ENCODE measurements around the gene USP17L17. TPM values are rescaled to one million over a fixed set of nuclear protein-coding genes. Genes with fewer than 3 reads are reported as not detected.
"Not testable (repeated sequence)": the region's sequence is repeated elsewhere in the genome, so short reads cannot be mapped to it uniquely, and the experiment has no call there.

The USP17L17 gene, protein sequence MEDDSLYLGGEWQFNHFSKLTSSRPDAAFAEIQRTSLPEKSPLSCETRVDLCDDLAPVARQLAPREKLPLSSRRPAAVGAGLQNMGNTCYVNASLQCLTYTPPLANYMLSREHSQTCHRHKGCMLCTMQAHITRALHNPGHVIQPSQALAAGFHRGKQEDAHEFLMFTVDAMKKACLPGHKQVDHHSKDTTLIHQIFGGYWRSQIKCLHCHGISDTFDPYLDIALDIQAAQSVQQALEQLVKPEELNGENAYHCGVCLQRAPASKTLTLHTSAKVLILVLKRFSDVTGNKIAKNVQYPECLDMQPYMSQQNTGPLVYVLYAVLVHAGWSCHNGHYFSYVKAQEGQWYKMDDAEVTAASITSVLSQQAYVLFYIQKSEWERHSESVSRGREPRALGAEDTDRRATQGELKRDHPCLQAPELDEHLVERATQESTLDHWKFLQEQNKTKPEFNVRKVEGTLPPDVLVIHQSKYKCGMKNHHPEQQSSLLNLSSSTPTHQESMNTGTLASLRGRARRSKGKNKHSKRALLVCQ
- total RNA-seq (2021) (not detected in 3 replicates), Bru-seq, nascent RNA (not detected)
- long read RNA-seq, experiment 1: 0 reads
- long read RNA-seq, experiment 2: 0 reads
- long read RNA-seq, experiment 3: 0 reads

DNA sequence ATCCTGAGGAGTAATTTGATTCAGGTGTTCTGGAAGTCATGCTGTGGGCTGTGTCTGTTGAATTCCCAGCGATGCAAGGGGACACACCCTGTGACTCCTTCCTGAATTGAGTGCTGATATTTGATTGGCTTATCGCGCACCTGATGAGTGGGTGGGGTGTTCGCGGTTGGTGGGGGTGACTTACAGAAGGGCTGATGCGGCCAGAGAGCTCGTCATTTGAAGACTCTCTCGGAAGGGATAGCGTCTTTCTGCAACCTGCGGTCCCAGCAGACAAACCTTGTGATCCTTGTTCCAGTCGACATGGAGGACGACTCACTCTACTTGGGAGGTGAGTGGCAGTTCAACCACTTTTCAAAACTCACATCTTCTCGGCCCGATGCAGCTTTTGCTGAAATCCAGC is at the start of gene USP17L17:
Gene USP17L17 (plus strand): TSS at position 301 of the 400 bp plus-strand sequence. CDS start 0 bp downstream, at position 301.
- H3K27ac Mint-ChIP-seq; CTCF ChIA-PET; ATAC-seq; H3K27me3 Mint-ChIP-seq (ENCODE audit: low read depth); H3K36me3 Mint-ChIP-seq; DNase-seq (ENCODE audit: low spot score); H3K4me1 Mint-ChIP-seq; POLR2A ChIA-PET; H3K9me3 Mint-ChIP-seq; H3K4me3 Mint-ChIP-seq: not testable (repeated sequence)

- DNase-seq (ENCODE audit: low spot score); ATAC-seq; H3K4me1 Mint-ChIP-seq; H3K36me3 Mint-ChIP-seq; POLR2A ChIA-PET; H3K27ac Mint-ChIP-seq; H3K9me3 Mint-ChIP-seq; H3K4me3 Mint-ChIP-seq; CTCF ChIA-PET; H3K27me3 Mint-ChIP-seq (ENCODE audit: low read depth): not testable (repeated sequence)
Observed at GRCh38 chr4:9210357-9210756, 33.3 kb upstream of the USP17L17 start, which contains the start of gene USP17L10. Gene USP17L10 (plus strand): TSS chr4:9210657. CDS start chr4:9210657, 0 bp downstream.

- H3K4me1 Mint-ChIP-seq; DNase-seq (ENCODE audit: low spot score); H3K27me3 Mint-ChIP-seq (ENCODE audit: low read depth); CTCF ChIA-PET; H3K4me3 Mint-ChIP-seq; ATAC-seq; H3K9me3 Mint-ChIP-seq; POLR2A ChIA-PET; H3K36me3 Mint-ChIP-seq; H3K27ac Mint-ChIP-seq: not testable (repeated sequence)
Observed at GRCh38 chr4:9214701-9215100, 29.0 kb upstream of the USP17L17 start.

GRCh38 chr4:9215105-9215504 is 28.6 kb upstream of the USP17L17 start, which contains the start of gene USP17L11:
Gene USP17L11 (plus strand): TSS chr4:9215405. CDS start chr4:9215405, 0 bp downstream.
- CTCF ChIA-PET, H3K27ac Mint-ChIP-seq: not testable (repeated sequence)

DNA sequence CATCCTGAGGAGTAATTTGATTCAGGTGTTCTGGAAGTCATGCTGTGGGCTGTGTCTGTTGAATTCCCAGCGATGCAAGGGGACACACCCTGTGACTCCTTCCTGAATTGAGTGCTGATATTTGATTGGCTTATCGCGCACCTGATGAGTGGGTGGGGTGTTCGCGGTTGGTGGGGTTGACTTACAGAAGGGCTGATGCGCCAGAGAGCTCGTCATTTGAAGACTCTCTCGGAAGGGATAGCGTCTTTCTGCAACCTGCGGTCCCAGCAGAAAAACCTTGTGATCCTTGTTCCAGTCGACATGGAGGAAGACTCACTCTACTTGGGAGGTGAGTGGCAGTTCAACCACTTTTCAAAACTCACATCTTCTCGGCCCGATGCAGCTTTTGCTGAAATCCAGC is 23.8 kb upstream of the USP17L17 start, which contains the start of gene USP17L12:
Gene USP17L12 (plus strand): TSS at position 301 of the 400 bp plus-strand sequence. CDS start 0 bp downstream, at position 301.
- H3K36me3 Mint-ChIP-seq; ATAC-seq; H3K9me3 Mint-ChIP-seq; DNase-seq (ENCODE audit: low spot score); H3K27me3 Mint-ChIP-seq (ENCODE audit: low read depth); H3K4me1 Mint-ChIP-seq; H3K4me3 Mint-ChIP-seq; H3K27ac Mint-ChIP-seq; CTCF ChIA-PET; POLR2A ChIA-PET: not testable (repeated sequence)

More at GRCh38 chr4:9215105-9215504, 28.6 kb upstream of the USP17L17 start, which contains the start of gene USP17L11:
- ATAC-seq; H3K4me1 Mint-ChIP-seq; DNase-seq (ENCODE audit: low spot score); H3K4me3 Mint-ChIP-seq; H3K36me3 Mint-ChIP-seq; H3K9me3 Mint-ChIP-seq; H3K27me3 Mint-ChIP-seq (ENCODE audit: low read depth); POLR2A ChIA-PET: not testable (repeated sequence)

- CTCF ChIA-PET; POLR2A ChIA-PET; H3K4me3 Mint-ChIP-seq; H3K36me3 Mint-ChIP-seq; DNase-seq (ENCODE audit: low spot score); H3K4me1 Mint-ChIP-seq; ATAC-seq; H3K9me3 Mint-ChIP-seq; H3K27me3 Mint-ChIP-seq (ENCODE audit: low read depth); H3K27ac Mint-ChIP-seq: not testable (repeated sequence)
Observed at GRCh38 chr4:9224596-9224995, 19.1 kb upstream of the USP17L17 start, which contains the start of gene USP17L13. Gene USP17L13 (plus strand): TSS chr4:9224896. CDS start chr4:9224896, 0 bp downstream.

- H3K27me3 Mint-ChIP-seq (ENCODE audit: low read depth); H3K36me3 Mint-ChIP-seq; ATAC-seq; H3K4me1 Mint-ChIP-seq; H3K27ac Mint-ChIP-seq; H3K9me3 Mint-ChIP-seq; CTCF ChIA-PET; H3K4me3 Mint-ChIP-seq; DNase-seq (ENCODE audit: low spot score); POLR2A ChIA-PET: not testable (repeated sequence)
Observed at GRCh38 chr4:9230249-9230648, 13.4 kb upstream of the USP17L17 start.

DNA sequence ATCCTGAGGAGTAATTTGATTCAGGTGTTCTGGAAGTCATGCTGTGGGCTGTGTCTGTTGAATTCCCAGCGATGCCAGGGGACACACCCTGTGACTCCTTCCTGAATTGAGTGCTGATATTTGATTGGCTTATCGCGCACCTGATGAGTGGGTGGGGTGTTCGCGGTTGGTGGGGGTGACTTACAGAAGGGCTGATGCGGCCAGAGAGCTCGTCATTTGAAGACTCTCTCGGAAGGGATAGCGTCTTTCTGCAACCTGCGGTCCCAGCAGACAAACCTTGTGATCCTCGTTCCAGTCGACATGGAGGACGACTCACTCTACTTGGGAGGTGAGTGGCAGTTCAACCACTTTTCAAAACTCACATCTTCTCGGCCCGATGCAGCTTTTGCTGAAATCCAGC is 9.6 kb upstream of the USP17L17 start, which contains the start of gene USP17L15:
Gene USP17L15 (plus strand): TSS at position 301 of the 400 bp plus-strand sequence. CDS start 0 bp downstream, at position 301.
- not testable (repeated sequence) for H3K4me3 Mint-ChIP-seq, ATAC-seq

GRCh38 chr4:9238461-9238860 is 5.2 kb upstream of the USP17L17 start:
- ATAC-seq; POLR2A ChIA-PET; H3K27ac Mint-ChIP-seq; H3K4me1 Mint-ChIP-seq; H3K36me3 Mint-ChIP-seq; H3K4me3 Mint-ChIP-seq; H3K27me3 Mint-ChIP-seq (ENCODE audit: low read depth); CTCF ChIA-PET; DNase-seq (ENCODE audit: low spot score); H3K9me3 Mint-ChIP-seq: not testable (repeated sequence)

More for the DNA sequence above, 9.6 kb upstream of the USP17L17 start, which contains the start of gene USP17L15:
- H3K27ac Mint-ChIP-seq; H3K27me3 Mint-ChIP-seq (ENCODE audit: low read depth); H3K9me3 Mint-ChIP-seq; DNase-seq (ENCODE audit: low spot score); H3K36me3 Mint-ChIP-seq; POLR2A ChIA-PET; CTCF ChIA-PET; H3K4me1 Mint-ChIP-seq: not testable (repeated sequence)

DNA sequence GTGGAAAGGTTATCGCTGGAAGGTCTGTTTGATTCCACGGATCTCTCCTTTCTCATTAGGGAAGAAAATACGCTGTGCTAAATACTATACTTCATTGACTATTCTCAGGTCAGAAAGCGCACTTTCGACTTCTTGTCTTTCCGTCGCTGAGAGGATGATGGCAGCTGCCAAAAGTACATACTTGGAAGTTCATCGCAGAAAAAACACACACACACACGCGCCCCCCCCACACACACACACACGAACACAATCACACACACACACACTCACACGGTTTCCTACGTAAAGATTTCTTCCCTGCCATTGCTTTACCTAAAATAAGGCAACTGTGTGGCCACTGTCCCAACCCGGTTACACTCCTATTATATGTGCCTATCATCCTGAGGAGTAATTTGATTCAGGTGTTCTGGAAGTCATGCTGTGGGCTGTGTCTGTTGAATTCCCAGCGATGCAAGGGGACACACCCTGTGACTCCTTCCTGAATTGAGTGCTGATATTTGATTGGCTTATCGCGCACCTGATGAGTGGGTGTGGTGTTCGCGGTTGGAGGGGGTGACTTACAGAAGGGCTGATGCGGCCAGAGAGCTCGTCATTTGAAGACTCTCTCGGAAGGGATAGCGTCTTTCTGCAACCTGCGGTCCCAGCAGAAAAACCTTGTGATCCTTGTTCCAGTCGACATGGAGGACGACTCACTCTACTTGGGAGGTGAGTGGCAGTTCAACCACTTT is 4.4 kb downstream of the USP17L17 start, which contains the start of gene USP17L18:
Gene USP17L18 (plus strand): TSS at position 678 of the 728 bp plus-strand sequence. CDS start 0 bp downstream, at position 678.
- H3K27me3 Mint-ChIP-seq (ENCODE audit: low read depth); H3K27ac Mint-ChIP-seq; POLR2A ChIA-PET; H3K4me1 Mint-ChIP-seq; ATAC-seq; CTCF ChIA-PET; H3K36me3 Mint-ChIP-seq; H3K4me3 Mint-ChIP-seq; H3K9me3 Mint-ChIP-seq: not testable (repeated sequence)
- DNase-seq (ENCODE audit: low spot score): peak; percentile 5

GRCh38 chr4:9253078-9253477 is 9.4 kb downstream of the USP17L17 start, which contains the start of gene USP17L19:
Gene USP17L19 (plus strand): TSS chr4:9253378. CDS start chr4:9253378, 0 bp downstream.
- H3K27me3 Mint-ChIP-seq (ENCODE audit: low read depth); ATAC-seq; CTCF ChIA-PET; H3K9me3 Mint-ChIP-seq; POLR2A ChIA-PET; H3K36me3 Mint-ChIP-seq; H3K27ac Mint-ChIP-seq; H3K4me3 Mint-ChIP-seq; DNase-seq (ENCODE audit: low spot score); H3K4me1 Mint-ChIP-seq: not testable (repeated sequence)
